ENCODE measurements around the gene MAST4.

GRCh38 chr5:67033880-67034651, 437.9 kb downstream of the MAST4 start:
- TF ChIP-seq EZH2 (optimal IDR thresholded peaks at IDR 0.05; ENCODE audit: low read depth, low read length) (no peak), CTCF (IDR thresholded peaks at IDR 0.05; ENCODE audit: low read length) (no peak), EZH2phosphoT487 (IDR thresholded peaks at IDR 0.05; ENCODE audit: low read length) (no peak)

All from MM.1S (cell line).